ENCODE results near the gene CLMP.
"Not testable (repeated sequence)": the region's sequence is repeated elsewhere in the genome, so short reads cannot be mapped to it uniquely, and the experiment has no call there.

CLMP gene

DNA sequence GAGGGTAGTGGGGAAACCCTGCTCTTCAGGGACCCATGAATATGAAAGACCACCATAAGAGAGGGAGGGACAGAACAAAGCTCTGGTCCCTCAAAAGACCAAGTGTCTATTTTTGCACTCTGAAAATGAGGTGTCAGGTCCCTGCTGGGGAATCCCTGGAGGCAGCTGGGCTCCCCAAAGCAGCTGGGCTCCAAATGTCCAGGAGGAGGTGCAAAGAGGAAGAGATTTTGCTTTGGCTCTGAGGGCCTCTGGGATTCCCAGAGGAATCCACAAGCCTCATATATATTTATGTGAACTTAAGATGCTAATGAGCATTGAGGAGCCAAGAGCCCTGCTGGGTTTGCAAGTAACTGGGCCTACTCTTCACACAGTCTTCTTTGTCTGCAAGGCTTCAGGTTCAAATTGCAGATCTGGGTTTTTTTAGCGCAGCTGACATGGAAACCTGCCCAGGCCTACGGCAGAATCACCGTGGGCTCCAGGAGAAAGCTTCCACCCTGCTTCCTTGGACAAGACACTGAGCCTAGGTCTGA is 26.0 kb downstream of the CLMP start:
- DNase-seq (ENCODE audit: low read depth in 2 of 2): no peak

DNA sequence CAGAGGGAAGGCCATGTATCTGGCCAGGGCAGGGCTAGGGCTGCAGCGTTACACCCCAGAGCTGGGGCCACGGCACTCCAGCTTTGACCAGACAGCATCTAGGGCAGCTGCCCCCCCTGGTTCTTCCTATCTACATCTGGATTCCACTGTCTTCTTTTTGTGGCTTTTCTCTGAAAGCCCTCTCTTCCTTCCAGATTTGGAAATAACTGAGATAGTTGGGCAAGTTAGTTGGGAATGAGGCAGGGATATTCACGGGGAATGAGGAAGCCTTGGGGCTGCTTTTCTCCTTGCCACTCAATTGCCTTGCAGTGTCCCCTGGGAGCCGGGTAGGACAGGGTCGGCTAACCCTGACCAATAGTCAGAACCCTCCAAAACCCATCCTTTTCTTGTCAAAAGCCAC is 26.8 kb downstream of the CLMP start:
- DNase-seq (ENCODE audit: low read depth in 2 of 2): no peak

DNA sequence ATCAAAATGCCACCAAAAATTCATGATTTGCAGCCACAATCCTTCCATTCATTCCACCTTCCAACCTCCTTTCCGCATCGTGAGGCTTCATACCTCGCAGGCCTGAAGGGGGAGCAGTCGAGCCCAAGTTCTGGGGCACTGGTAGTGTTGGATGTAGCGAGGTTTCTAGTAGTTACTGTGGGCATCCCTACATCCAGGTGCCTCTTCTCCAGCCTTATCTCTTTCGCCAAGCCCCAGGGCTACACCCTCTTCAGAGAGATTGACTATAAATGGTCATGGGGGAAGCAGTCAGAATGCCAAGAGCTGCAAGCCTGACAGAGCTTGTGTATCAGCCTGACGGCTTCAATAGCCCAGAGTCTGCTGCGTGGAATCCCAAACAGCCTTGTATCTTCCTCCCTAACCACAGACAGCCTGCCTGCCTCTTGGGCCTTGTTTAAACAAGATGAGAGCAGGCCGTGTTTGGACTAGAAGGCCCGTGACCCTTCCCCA is 28.9 kb downstream of the CLMP start:
- no peak for DNase-seq (ENCODE audit: low read depth in 2 of 2)

DNA sequence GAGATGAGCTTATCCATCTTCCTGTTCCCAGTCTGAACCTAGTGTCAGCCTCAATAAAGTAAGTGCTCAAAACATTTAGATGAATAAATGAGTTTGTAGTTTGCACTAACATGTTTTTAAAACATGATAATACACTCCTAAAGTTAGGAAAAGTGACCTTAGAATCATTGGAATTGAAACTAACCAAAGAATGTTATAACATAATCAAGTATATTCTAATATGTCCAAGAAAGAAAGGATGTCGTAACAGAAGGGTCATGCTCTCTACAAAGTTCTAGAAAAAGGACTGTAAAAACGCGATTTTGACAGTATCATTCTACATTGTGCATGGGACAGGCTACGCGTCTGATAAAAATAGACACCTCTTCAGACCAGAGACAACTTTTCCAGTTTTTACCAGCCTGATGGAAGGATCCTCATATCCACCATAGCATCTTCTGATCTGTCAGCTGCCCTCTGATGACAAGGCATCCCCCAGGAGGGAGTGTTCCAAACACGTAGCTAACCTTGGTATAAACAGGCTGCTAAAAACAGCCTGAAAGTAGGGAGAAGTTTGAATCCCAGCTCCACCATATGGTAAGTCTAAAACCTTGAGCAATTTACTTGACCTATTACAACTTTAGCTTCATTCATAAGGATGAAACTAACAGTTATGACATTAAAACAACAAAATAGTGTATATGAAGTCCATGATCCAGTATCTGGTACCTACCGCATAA is 30.2 kb downstream of the CLMP start:
- DNase-seq (ENCODE audit: low read depth in 2 of 2): no peak

DNA sequence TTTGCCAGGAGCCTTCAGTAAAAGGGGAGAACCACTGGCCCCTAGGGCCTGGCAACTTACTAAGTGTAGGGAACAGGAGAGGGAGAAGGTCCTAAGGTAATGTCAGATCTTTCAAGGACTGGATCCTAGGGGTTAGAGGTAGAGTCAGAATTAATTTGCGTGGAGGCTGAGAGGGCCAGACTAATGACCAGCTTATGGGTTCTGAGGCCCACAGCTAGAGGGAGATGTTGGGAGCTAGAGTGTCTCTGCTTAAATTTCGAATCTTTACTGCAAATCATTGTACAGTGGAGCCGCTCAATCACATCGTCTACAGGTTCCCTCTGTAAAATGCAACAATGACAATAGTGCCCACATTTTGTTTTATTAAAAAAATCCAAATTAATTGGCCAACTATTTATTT is 31.4 kb downstream of the CLMP start:
- DNase-seq (ENCODE audit: low read depth in 2 of 2): no peak

DNA sequence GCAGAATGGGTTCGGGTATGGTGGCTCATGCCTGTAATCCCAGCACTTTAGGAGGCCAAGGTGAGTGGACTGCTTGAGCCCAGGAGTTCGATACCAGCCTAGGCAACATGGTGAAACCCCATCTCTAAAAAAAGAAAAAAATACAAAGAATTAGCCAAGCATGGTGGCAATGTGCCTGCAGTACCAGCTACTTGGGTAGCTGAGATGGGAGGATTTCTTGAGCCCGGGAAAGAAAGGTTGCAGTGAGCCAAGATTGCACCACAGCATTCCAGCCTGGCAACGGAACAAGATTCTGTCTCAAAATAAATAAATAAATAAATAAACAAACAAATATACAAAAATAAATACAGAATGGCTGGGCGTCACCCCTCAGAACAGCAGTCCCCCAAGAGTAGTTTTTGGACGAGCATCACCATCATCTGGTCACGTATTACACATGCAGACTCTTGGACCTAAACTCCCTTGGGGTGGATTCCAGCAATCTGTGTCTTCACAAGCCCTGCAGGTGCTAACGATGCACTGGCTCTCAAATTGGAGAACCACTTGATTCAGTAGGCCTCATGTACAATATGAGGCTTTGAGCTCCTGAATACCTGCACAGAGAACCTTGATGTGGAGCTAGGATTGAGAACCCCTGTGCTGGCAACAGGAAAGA is 33.5 kb downstream of the CLMP start:
- no peak for DNase-seq (ENCODE audit: low read depth in 2 of 2)

DNA sequence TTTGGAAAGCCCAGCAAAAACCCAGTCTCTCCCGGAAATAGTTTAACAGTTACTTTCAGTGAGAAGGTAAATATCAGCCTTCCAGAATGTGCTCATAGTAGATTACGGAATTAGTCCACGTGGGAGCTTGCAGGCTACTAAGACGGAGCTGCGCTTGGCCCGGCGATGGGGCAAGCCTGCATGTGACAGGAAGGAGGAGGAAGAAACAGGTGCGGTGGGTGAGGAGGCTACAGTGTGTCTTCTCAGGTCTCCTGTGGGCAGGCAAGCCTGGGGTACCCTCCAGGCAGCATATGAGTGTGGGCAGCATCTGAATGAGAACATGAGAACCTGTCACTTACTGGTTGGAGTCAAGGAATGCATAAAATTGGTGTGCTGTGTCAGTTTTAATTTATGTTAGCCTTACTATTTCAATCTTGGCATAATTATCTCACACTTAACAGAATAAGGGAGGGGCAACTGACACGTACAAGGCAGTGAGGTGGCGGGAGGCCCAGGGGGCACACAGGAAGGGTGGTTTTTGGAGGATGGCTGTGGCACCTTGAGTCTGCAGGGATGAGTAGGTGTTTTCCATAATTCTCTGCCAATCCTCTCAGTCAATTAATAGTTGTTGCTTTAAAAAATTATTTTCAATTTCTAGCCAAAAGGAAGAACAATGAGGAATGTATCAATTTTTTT is 35.7 kb downstream of the CLMP start:
- no peak for DNase-seq (ENCODE audit: low read depth in 2 of 2)

DNA sequence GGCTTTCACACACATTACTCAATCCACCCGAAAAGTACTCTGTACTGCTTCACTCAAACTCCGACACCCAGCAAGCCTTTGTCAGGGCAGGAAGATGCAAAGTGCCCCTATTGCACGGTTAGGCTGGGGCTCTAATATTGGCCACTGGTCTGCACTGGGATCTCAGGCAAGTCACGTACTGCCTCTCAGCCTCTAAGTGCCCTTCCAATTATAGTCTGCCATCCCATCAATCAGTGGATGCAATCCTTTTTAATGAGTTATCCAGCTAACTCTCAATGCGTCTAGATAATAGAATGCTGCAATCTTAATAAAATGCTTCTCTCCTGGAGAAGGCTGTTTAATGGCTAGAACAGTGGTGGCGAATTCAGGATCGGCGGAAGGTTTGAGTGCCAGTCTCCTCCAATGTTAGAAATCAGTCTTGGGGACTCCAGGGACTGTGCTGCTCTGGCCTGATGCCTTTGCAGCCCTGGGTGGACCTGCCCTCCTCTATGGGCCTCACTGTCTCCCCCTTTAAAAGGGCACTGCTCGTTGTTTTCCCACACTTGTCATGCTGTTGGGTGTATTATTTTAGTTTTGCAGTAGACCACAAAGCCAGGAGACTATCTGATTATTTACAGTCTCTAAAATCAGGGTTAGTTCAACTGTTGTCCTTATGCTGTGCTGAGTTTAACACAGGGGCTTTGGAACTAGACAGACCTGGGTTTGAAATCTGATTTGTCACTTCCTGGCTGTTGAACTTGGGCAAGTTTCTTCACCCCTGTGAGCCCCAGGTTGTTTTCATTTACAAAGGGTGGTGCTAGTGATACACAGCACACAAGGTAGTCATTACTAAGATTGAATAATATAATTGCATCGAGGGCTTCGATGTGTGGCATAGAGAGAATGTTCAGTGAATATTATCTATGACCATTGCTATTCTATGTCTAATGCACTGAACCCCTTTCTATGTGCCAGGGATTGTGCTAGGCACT is 36.7 kb downstream of the CLMP start:
- DNase-seq (ENCODE audit: low read depth in 2 of 2): no peak

DNA sequence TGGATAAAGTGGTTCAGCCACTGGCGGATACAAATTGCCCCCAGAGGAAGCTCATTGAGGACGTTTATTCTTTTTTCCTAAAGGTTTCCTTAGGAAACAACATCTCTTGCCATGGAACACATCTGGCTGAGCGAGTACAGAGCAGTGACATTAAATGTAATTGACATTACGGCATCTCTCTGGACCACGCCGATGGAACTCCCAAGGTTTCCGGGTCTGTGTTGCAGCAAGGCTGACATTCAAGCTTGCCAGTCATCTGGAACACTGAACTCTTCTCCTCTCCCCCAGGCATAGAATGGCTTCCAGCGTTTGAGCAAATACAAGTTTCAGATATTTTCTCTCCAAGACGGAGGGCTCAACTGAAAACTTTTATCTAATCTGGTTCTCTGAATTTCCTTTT is 42.1 kb downstream of the CLMP start:
- no peak for DNase-seq (ENCODE audit: low read depth in 2 of 2)

DNA sequence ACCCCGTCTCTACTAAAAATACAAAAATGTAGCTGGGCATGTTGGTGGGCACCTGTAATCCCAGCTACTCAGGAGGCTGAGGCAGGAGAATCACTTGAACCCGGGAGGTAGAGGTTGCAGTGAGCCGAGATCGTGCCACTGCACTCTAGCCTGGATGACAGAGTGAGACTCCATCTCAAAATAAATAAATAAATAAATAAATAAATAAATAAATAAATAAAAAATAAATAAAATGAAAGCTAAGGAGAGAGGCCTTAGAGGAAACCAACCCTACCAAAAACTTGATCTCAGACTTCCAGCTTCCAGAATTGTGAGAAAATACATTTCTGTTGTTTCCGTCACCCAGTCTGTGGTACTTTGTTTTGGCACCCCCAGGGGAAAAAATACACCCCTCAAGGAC is 42.7 kb downstream of the CLMP start:
- DNase-seq (ENCODE audit: low read depth in 2 of 2): not testable (repeated sequence)

DNA sequence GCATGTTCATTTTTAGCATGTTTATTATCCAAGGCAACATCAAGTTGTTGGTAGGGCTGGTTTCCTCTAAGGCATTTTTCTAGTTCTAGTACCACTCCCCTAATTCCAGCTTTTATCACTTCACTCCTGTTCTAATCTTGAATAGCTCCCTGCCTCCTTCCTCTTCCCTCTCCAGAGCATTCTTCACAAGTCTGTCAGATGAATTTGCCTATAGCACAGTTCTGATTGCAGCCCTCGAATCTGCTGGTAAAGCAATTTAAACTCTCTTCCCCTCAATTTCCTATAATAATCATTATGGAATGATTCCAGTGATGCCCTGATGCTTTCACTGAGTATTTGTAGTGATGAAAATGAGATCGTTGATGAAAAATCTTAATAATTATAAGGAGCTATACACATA is 43.3 kb downstream of the CLMP start:
- DNase-seq (ENCODE audit: low read depth in 2 of 2): no peak

DNA sequence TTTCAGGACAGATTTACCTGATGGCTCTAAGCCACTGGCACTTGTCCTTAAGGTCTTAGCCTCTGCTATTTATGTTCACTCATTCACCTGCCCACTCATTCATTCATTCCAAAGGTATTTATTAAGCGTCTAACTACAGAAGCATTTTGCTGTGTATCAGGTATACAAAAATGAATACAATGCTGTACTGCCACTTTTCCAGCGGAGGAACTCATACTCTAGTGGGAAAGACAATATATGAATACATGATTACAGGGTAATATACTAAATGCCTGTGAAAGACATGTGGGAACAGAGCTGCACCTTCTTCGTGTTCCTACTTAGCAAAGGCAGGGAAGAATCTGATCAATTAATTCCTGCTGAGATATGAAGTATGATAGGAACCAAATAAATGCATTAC is 43.7 kb downstream of the CLMP start:
- DNase-seq (ENCODE audit: low read depth in 2 of 2): no peak

DNA sequence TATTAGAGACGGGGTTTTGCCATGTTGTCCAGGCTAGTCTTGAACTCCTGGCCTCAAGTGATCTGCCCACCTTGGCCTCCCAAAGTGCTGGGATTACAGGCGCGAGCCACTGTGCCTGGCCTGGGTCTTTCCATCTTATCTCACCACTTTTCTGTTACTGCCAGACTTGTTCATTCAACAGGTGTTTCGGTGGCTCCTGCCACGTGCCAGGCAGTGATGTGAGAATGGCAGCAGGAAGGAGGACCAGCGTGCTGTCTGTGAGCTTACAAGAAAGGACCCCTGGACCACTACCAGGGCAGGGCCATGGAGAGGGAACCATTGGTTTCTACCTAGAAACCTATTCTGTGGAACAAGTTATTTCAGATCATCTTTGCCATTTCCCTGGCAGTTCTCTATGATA is 44.2 kb downstream of the CLMP start:
- DNase-seq (ENCODE audit: low read depth in 2 of 2): no peak

DNA sequence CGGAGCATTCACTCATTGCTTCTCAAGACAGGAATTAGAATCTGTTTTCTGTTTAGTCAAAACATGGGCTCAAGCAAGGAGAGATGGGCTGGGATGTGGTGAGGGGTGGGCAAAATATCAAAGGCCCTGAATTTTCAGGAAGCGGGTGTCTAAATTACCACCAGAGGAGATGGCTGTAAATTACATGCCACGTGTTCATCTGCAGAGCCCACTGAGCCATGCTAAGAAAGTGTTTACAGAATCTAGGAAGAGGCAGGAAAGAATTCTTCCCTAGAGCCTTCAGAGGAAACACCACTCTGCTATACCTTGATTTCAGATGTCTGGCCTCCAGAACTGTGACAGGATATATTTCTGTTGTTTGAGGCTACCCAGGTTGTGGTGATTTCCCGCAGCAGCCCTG is 46.1 kb downstream of the CLMP start:
- DNase-seq (ENCODE audit: low read depth in 2 of 2): no peak

DNA sequence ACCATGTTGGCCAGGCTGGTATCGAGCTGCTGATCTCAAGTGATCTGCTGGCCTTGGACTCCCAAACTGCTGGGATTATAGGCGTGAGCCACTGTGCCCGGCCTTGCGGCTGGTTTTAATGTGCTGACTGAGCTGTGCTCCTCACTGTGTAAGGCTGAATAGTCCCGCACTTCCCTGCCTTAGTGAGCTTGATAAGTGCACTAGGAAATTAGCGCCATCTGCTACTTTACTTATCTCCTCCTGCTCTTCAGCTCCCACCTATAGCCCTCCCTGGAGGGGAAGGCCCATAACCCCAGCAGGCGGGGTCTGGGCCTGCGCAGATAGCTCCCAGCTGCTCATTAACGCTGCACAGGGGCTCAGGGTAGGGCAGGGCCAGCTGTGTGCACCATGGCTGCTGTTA is 49.4 kb downstream of the CLMP start:
- no peak for DNase-seq (ENCODE audit: low read depth in 2 of 2)

DNA sequence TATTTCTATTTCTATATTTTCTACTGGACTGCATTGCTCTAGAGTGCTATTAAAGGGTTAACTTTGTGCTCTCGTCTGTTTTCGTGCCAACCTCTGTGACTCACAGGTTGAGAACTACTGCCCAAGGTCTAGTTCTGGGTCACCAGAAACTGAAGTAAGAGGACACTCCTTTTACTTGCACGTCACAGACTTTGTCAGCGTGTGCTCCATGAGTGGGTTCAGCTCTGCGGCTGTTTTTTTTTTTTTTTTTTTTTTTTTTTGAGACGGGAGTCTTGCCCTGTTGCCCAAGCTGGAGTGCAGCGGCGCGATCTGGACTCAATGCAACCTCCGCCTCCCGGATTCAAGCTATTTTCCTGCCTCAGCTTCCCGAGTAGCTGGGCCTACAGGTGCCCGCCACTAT is 49.8 kb downstream of the CLMP start:
- no peak for DNase-seq (ENCODE audit: low read depth in 2 of 2)

DNA sequence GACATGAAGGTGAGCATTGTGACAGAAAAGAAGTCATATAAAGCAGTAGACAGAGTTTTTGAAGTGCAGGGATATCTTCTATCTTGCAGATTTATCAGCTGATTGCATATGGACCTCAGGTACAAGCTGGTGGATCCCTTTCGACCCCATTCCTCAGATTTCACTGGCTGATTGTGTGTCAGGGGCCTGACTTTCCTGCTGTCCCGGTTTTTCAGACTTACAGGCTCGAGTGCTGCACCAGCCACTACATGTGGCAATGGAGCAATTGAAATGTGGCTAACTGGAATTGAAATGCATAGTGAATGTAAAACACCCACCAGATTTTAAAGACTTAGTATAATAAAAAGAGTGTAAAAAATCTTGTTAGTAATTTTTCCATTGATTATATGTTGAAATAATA is 50.3 kb downstream of the CLMP start:
- no peak for DNase-seq (ENCODE audit: low read depth in 2 of 2)

DNA sequence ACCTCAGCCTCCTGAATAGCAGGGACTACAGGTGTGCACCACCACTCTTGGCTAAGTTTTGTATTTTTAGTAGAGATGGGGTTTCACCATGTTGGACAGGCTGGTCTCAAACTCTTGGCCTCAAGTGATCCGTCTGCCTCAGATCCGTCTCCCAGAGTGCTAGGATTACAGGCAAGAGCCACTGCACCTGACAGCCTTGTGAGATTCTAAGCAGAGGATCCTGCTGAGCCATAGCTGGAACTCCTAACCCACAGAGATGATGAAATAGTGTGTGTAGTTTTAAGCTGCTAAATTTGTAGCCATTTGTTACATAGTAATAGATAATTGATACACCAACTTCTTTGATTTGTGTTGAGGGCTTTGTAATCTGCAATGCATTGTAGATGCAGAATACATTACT is 51.1 kb downstream of the CLMP start:
- DNase-seq (ENCODE audit: low read depth in 2 of 2): no peak

DNA sequence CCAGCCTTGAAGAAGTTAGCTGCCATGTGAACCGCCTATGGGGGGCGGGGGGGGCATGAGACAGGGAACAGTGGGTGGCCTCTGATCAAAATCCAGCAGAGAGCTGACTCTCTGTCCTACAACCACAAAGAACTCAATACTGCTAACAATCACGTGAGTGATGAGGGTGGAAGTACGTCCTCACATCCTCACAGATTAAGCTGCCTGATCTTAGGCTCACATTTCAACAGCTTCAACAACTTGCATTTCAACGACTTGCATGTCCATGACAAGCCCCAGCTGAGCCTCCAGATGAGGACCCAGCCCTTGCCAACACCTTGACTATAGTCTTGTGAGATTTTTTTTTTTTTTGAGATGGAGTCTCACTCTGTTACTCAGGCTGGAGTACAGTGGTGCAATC is 51.6 kb downstream of the CLMP start:
- no peak for DNase-seq (ENCODE audit: low read depth in 2 of 2)

DNA sequence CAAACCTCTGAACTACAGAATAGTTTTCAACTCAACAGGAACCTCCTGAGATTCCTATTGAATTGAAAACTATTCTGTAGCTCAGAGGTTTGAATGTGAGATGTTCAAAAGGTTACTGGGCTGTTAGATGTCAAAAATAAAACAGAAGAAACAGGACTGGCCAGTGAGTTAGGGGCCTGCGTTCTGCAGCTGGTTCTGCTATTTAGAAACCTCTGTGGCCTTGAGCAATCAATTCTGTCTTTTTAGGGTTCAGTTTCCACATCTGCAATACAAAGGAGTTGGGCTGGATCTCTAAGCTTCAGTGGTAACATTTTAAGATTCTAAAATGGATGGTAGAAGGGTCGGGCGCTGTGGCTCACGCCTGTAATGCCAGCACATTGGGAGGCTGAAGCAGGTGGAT is 55.8 kb downstream of the CLMP start:
- no peak for DNase-seq (ENCODE audit: low read depth in 2 of 2)

DNA sequence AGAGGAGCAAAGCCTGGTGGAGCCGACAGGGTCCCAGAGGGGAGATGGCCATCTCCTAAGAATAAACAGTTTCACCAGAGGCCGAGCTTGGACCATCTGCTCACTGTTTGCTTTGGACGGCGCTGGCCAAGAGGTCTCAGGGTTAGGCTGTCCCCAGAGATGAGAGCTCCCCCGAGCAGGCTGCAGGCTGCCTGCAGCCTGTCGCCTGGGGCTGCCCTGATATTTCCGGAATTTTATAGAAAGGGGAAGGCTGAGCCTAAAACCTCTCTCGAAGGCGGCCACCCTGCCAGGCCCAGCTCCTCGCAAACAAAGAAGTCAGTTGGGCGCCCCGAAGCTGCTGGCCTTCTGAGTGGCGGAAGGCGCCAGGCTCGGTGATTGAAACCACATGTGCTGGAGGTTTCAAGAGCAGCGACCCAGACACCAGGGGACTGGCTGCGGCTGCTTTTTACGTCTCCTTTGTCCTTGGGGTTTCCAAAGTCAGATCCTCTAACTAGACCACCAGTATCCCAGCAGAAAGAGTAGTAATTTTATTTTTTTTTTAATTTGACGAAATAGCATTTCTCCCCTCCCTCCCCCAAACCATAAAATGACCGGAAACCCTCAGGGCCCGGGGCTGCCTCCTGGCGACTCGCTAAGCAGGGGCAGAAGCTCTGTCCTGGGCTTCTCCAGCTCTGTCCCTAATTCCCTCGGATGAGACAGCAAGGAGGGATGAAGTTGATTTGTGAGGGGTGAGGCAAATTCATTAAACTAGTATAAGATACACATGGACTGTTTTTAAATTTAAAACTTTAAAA is 57.4 kb downstream of the CLMP start:
- no peak for DNase-seq (ENCODE audit: low read depth in 2 of 2)

All from stimulated activated CD8-positive, alpha-beta memory T cell treated with anti-CD3 and anti-CD28 coated beads, Interleukin-7, amount 100 ng/mL, for 1 hour (primary cell).